Left renal pelvis (tissue), 4 donors: ENCODE results near the gene ACLY. TPM values are rescaled to one million over a fixed set of nuclear protein-coding genes. Genes with fewer than 3 reads are reported as not detected.

ENCODE experiments used
- DNase-seq, 4 donors: peaks; one replicate each; pipeline ENCODE4 v3.0.0-alpha.2; 2013; ENCODE audit warnings: low read depth in 4 of 4, low spot score in 3 of 4
- polyA plus RNA-seq, 4 donors: library from polyadenylated mRNA; unstranded; fragments of 120-200 nt; gene quantifications; one replicate each; pipeline ENCODE4 v1.2.1, GENCODE V29; 2013; ENCODE audit not compliant: insufficient read length in 4 of 4

Gene ACLY
- 10 to 100 TPM; 79.7 to 90.8 (median 86.2) TPM for polyA plus RNA-seq

GRCh38 chr17:41918314-41919164 lies at the start of gene ACLY:
Gene ACLY, minus strand, starts transcription at chr17:41918951. Its CDS starts 5,078 bp downstream, at chr17:41913873.
- DNase-seq = peak; percentile 89 to 94 (median 92)

GRCh38 chr17:41967921-41968578 lies 49.3 kb upstream of the ACLY start:
- no peak for DNase-seq

DNA sequence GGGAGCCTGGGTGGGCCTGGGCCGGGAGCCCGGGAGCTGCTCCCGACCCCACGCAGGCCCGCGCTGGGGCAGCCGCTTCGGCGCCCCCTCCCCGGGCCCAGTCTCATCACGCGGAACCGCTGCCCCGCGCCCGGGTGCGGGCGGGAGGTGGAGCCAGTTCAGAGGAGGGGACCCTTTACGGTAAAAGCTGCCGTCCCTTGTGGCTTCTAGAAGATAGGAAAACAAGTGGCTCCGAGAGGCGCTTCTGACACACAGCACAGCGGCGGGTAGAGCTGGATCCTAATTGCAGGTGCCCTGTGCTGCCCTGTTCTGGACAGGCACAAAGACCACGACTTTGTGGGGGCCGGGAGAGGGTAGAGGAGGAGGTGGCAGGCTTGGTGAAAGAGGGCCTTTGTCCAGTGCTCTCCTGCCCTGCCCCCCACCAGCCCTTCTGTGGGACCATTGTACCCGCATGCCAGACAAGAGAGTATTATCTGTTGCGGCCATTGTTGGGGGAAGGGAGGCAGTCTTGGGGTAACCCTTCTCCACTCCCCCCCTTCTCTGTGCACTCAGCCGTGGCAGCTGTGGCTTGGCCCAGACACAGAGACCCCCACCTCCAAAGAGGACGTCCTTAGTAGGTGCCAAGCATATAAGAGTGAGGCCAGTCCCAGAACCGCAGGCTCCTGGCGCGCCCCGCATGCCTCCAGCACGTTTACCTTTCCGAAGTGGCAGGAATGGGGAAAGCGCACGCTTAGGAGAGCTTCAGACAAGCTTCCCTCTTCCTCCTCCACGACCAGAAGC lies 48.6 kb upstream of the ACLY start:
- no peak for DNase-seq

- DNase-seq = peak; percentile 63 to 82 (median 76)
These were observed 47.9 kb upstream of the ACLY start, which contains the start of gene CNP for GRCh38 chr17:41966463-41967140. Gene CNP, plus strand, starts transcription at chr17:41966795. Its CDS starts 90 bp downstream, at chr17:41966885.

- peak in 1 of 4 donors; percentile 21 for DNase-seq
These were observed 47.1 kb upstream of the ACLY start for GRCh38 chr17:41965694-41966462.

- peak in 1 of 4 donors; percentile 55 for DNase-seq
These were observed 44.1 kb upstream of the ACLY start for GRCh38 chr17:41962768-41963434.

- no peak for DNase-seq
These were observed 43.4 kb upstream of the ACLY start for GRCh38 chr17:41962111-41962510.

- peak in 1 of 4 donors; percentile 36 for DNase-seq
These were observed 40.8 kb upstream of the ACLY start for GRCh38 chr17:41959336-41960095.

- no peak for DNase-seq
These were observed 40.2 kb upstream of the ACLY start for GRCh38 chr17:41959030-41959335.

- no peak for DNase-seq
These were observed 39.2 kb upstream of the ACLY start for GRCh38 chr17:41957869-41958439.

- no peak for DNase-seq
These were observed 38.5 kb upstream of the ACLY start for GRCh38 chr17:41957031-41957868.

- no peak for DNase-seq
These were observed 37.8 kb upstream of the ACLY start for GRCh38 chr17:41956522-41956921.

DNA sequence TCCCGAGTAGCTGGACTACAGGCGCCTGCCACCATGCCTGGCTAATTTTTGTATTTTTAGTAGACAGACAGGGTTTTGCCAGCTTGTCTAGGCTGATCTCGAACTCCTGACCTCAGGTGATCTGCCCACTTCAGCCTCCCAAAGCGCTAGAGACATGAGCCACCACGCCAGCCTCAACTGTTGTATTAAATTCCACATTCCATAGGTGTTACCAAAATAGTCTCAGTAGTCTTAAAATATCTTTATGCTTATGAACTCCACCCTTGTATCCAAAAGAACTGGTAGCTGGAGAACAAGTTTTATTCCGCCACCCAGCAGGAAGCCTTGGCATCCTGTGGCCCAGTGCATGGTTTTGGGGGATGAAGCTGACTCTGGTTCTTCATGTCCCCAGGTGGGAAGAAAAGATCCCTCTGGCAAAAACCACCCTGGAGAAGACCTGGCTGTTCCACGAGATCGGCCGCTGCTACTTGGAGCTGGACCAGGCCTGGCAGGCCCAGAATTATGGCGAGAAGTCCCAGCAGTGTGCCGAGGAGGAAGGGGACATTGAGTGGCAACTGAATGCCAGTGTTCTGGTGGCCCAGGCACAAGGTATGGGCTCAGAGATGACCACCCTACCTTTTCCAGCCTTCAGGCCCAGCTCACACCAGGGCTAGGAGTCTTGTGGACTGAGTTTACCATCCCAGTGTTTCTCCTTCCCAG lies 30.2 kb upstream of the ACLY start:
- DNase-seq = no peak

- DNase-seq = no peak
These were observed 26.2 kb upstream of the ACLY start for GRCh38 chr17:41944943-41945342.

- DNase-seq = no peak
These were observed 24.7 kb upstream of the ACLY start for GRCh38 chr17:41943492-41943891.

- DNase-seq = no peak
These were observed 24.0 kb upstream of the ACLY start for GRCh38 chr17:41942626-41943373.
